Lung (tissue), 12 donors: ENCODE measurements around the gene MAP6. TPM values are rescaled to one million over a fixed set of nuclear protein-coding genes. Genes with fewer than 3 reads are reported as not detected.

Experiments used
- ATAC-seq: fragments of 200-7000 bp; cut with Tn5 transposase; one replicate; pipeline ENCODE4 v1.9.1; 2020; ENCODE audit warnings: moderate number of reproducible peaks; ENCODE audit not compliant: insufficient read depth, low FRiP score
- DNase-seq, 3 donors: peaks; one replicate each; pipeline ENCODE4 v3.0.0-alpha.2; 2013 to 2017
- H3K27ac ChIP-seq, 2 donors: one replicate each; pipeline ENCODE4 v1.5.1; 2013; ENCODE audit warnings: mild to moderate bottlenecking in 2 of 2, moderate library complexity in 2 of 2, control low read depth in 1 of 2, inconsistent platforms in 1 of 2, low read depth in 1 of 2, low read length in 1 of 2
- H3K27me3 ChIP-seq, 3 donors: one replicate each; pipeline ENCODE4 v1.5.1; 2013; ENCODE audit warnings: low read length in 2 of 3; ENCODE audit not compliant: control insufficient read depth in 3 of 3, insufficient read depth in 3 of 3
- H3K36me3 ChIP-seq, 4 donors: one replicate each; pipeline ENCODE4 v1.5.1; 2013; ENCODE audit warnings: low read length in 4 of 4, mild to moderate bottlenecking in 1 of 4, moderate library complexity in 1 of 4; ENCODE audit not compliant: control insufficient read depth in 4 of 4, insufficient read depth in 4 of 4
- H3K4me1 ChIP-seq, 5 donors: one replicate each; pipeline ENCODE4 v1.5.1; 2013; ENCODE audit warnings: low read length in 5 of 5, mild to moderate bottlenecking in 2 of 5, moderate library complexity in 1 of 5; ENCODE audit not compliant: control insufficient read depth in 5 of 5, insufficient read depth in 5 of 5
- H3K4me3 ChIP-seq: one replicate; pipeline ENCODE4 v1.5.1; 2013; ENCODE audit warnings: mild to moderate bottlenecking, control low read depth, moderate library complexity
- H3K9ac ChIP-seq, 2 donors: one replicate each; pipeline ENCODE4 v1.5.1; 2013; ENCODE audit warnings: low read length in 2 of 2, control low read depth in 1 of 2; ENCODE audit not compliant: insufficient read depth in 1 of 2
- H3K9me3 ChIP-seq, 4 donors: one replicate each; pipeline ENCODE4 v1.5.1; 2013; ENCODE audit warnings: low read length in 3 of 4, mild to moderate bottlenecking in 1 of 4, moderate library complexity in 1 of 4; ENCODE audit not compliant: control insufficient read depth in 4 of 4, insufficient read depth in 3 of 4
- CTCF ChIP-seq: IDR thresholded peaks from 2 replicates; pipeline ENCODE4 v1.5.1; 2012; ENCODE audit warnings: mild to moderate bottlenecking; ENCODE audit errors: control extremely low read depth, extremely low read depth
- WGBS, 2 donors: extraction: QIAGEN DNeasy Blood & Tissue Kit; methylation state at CpG; one replicate each; pipeline ENCODE4 v1.1.7; 2013; 5-methylcytosine and 5-hydroxymethylcytosine counted together
- polyA plus RNA-seq, 2 donors: library from polyadenylated mRNA; stranded (reverse); fragments of 200-250 nt; gene quantifications; one replicate each; pipeline ENCODE4 v1.2.1, GENCODE V29; 2013
- total RNA-seq, 2 donors: library from RNA; depleted of rRNA in 1 of 2; stranded (reverse); fragments of >200 nt in 1 of 2; gene quantifications; one replicate each; pipeline ENCODE4 v1.2.1, GENCODE V29; 2014 to 2021
- donor health status: control.
- donor health status: control.
- donor health status: Bipolar disorder and iron deficiency.
- donor health status: healthy.
- donor health status: DM: yes; HTN: yes; CAD: no.

The MAP6 gene
- total and polyA plus RNA-seq, 4 donors, result 5.8 to 17.8 (median 7.2) TPM

GRCh38 chr11:75548595-75549272, 120.1 kb downstream of the MAP6 start:
- no peaks in the 10 kb centered on the region for H3K27me3 ChIP-seq
- DNase-seq, result no peak
- no peak overlapping the region for H3K27ac ChIP-seq
- WGBS, 2 donors, result 98 to 99% methylated on average over 8 of the region's 8 CpGs
- H3K4me1 ChIP-seq, result peaks cover 0 to 18% (median 4%) of the 10 kb centered on the region in 5 donors
- no peak overlapping the region for H3K9ac ChIP-seq
- no peak overlapping the region for H3K4me3 ChIP-seq
- no peak for TF ChIP-seq CTCF
- no peaks in the 10 kb centered on the region for H3K9me3 ChIP-seq
- H3K36me3 ChIP-seq, result no peaks in the 10 kb centered on the region
- ATAC-seq, result no peak

- 22 to 26% methylated on average over 7 of the region's 7 CpGs for WGBS, 2 donors
- Histone ChIP-seq H3K27ac (peak overlapping the region in 1 of 2 donors; percentile 61), H3K4me1 (peaks cover 0 to 10% (median 4%) of the 10 kb centered on the region in 5 donors), H3K9ac (peak overlapping the region in 1 of 2 donors; percentile 71), H3K4me3 (no peak overlapping the region), H3K27me3 (no peaks in the 10 kb centered on the region), H3K36me3 (no peaks in the 10 kb centered on the region), H3K9me3 (no peaks in the 10 kb centered on the region)
- peak; percentile 79 for TF ChIP-seq CTCF
- peak; percentile 79 for ATAC-seq
- peak; percentile 83 to 86 (median 85) for DNase-seq
Observed at GRCh38 chr11:75547617-75548058, 121.2 kb downstream of the MAP6 start.

GRCh38 chr11:75547177-75547576, 121.7 kb downstream of the MAP6 start:
- TF ChIP-seq CTCF, result no peak
- DNase-seq (no peak), ATAC-seq (no peak)
- WGBS, 2 donors, result 94 to 95% methylated on average over 1 of the region's 1 CpG
- Histone ChIP-seq H3K27me3 (no peaks in the 10 kb centered on the region), H3K4me3 (no peak overlapping the region), H3K4me1 (peaks cover 0 to 10% (median 4%) of the 10 kb centered on the region in 5 donors), H3K36me3 (no peaks in the 10 kb centered on the region), H3K9ac (no peak overlapping the region), H3K27ac (no peak overlapping the region), H3K9me3 (no peaks in the 10 kb centered on the region)
